KMS-11 (cell line): ENCODE data around the gene RALGAPA2.

ENCODE experiments used
- H2AFZ ChIP-seq: fragments of 200-600 bp; sonication (generic); 2 replicates; pipeline ENCODE4 v1.6.1; 2016; ENCODE audit warnings: antibody characterized with exemption, mixed run types, low read depth
- H3K27ac ChIP-seq: fragments of 200-600 bp; sonication (generic); 2 replicates; pipeline ENCODE4 v1.6.1; 2016; ENCODE audit warnings: mild to moderate bottlenecking, mixed run types
- H3K27me3 ChIP-seq: fragments of 200-600 bp; sonication (generic); 2 replicates; pipeline ENCODE4 v1.6.1; 2017; ENCODE audit warnings: mild to moderate bottlenecking, low read depth, mixed run types, moderate library complexity; ENCODE audit not compliant: insufficient read depth
- H3K36me3 ChIP-seq: fragments of 200-600 bp; sonication (generic); 2 replicates; pipeline ENCODE4 v1.6.1; 2017; ENCODE audit warnings: mild to moderate bottlenecking, mixed run types; ENCODE audit not compliant: insufficient read depth
- H3K4me1 ChIP-seq: fragments of 200-600 bp; sonication (generic); 2 replicates; pipeline ENCODE4 v1.6.1; 2016; ENCODE audit warnings: mild to moderate bottlenecking, low read depth, mixed run types; ENCODE audit not compliant: poor library complexity, severe bottlenecking
- H3K4me2 ChIP-seq: fragments of 200-600 bp; sonication (generic); 2 replicates; pipeline ENCODE4 v1.7.0; 2016; ENCODE audit warnings: mild to moderate bottlenecking, mixed run types
- H3K4me3 ChIP-seq: fragments of 200-600 bp; sonication (generic); IDR thresholded peaks from 2 replicates; pipeline ENCODE4 v1.6.1; 2017; ENCODE audit warnings: low read depth, low read length, mixed read lengths; ENCODE audit not compliant: insufficient read depth
- H3K79me2 ChIP-seq: fragments of 200-600 bp; sonication (generic); 2 replicates; pipeline ENCODE4 v1.6.1; 2016; ENCODE audit warnings: low read depth, mixed run types; ENCODE audit not compliant: insufficient read depth
- H3K9ac ChIP-seq: fragments of 200-600 bp; sonication (generic); 2 replicates; pipeline ENCODE4 v1.6.1; 2016; ENCODE audit warnings: mild to moderate bottlenecking, mixed run types
- H4K20me1 ChIP-seq: fragments of 200-600 bp; sonication (generic); 2 replicates; pipeline ENCODE4 v1.6.1; 2016; ENCODE audit warnings: mild to moderate bottlenecking, mixed run types; ENCODE audit not compliant: insufficient read depth
- TF ChIP-seq, protein P1 (sequence below): fragments of 200-600 bp; sonication (generic); conservative IDR thresholded peaks from 2 replicates; pipeline ENCODE4 v1.6.1; 2017; ENCODE audit warnings: low read depth, mild to moderate bottlenecking, antibody characterized with exemption, low read length, moderate library complexity, mixed read lengths

RALGAPA2 gene

DNA sequence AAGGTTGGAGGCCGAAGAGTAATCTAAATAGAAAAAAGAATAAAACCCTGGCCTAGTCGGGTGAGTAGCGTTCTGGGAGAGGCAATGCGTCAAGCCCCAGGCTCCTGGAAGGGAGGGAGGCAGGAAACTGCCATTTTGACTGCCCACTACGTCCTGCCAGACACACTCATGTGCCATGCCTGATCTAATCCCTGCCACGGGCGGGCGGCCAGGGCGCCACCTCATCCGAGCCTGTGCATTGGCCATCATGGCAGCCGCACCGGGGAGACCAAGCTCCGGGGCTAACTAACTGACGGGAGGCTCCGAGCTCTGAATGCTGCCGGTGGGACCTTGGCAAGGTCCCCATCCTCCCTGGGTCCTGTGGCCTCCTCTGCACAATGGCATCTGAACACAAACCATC lies 275.8 kb downstream of the RALGAPA2 start:
- TF ChIP-seq, protein P1, sequence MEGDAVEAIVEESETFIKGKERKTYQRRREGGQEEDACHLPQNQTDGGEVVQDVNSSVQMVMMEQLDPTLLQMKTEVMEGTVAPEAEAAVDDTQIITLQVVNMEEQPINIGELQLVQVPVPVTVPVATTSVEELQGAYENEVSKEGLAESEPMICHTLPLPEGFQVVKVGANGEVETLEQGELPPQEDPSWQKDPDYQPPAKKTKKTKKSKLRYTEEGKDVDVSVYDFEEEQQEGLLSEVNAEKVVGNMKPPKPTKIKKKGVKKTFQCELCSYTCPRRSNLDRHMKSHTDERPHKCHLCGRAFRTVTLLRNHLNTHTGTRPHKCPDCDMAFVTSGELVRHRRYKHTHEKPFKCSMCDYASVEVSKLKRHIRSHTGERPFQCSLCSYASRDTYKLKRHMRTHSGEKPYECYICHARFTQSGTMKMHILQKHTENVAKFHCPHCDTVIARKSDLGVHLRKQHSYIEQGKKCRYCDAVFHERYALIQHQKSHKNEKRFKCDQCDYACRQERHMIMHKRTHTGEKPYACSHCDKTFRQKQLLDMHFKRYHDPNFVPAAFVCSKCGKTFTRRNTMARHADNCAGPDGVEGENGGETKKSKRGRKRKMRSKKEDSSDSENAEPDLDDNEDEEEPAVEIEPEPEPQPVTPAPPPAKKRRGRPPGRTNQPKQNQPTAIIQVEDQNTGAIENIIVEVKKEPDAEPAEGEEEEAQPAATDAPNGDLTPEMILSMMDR: no peak
- Histone ChIP-seq H3K4me3 (no peak overlapping the region), H3K4me2 (no peak overlapping the region), H2AFZ (no peak overlapping the region), H4K20me1 (no peaks in the 10 kb centered on the region), H3K4me1 (no peaks in the 10 kb centered on the region), H3K27me3 (no peaks in the 10 kb centered on the region), H3K79me2 (no peaks in the 10 kb centered on the region), H3K9ac (no peak overlapping the region), H3K36me3 (no peaks in the 10 kb centered on the region), H3K27ac (no peak overlapping the region)

- Histone ChIP-seq H3K9ac (no peak overlapping the region), H3K27ac (no peak overlapping the region), H3K79me2 (no peaks in the 10 kb centered on the region), H4K20me1 (no peaks in the 10 kb centered on the region), H3K27me3 (no peaks in the 10 kb centered on the region), H3K4me2 (no peak overlapping the region), H2AFZ (no peak overlapping the region), H3K4me1 (no peaks in the 10 kb centered on the region), H3K4me3 (no peak overlapping the region), H3K36me3 (no peaks in the 10 kb centered on the region)
- TF ChIP-seq, protein P1: no peak
These were observed 277.0 kb downstream of the RALGAPA2 start for GRCh38 chr20:20435453-20435852.

DNA sequence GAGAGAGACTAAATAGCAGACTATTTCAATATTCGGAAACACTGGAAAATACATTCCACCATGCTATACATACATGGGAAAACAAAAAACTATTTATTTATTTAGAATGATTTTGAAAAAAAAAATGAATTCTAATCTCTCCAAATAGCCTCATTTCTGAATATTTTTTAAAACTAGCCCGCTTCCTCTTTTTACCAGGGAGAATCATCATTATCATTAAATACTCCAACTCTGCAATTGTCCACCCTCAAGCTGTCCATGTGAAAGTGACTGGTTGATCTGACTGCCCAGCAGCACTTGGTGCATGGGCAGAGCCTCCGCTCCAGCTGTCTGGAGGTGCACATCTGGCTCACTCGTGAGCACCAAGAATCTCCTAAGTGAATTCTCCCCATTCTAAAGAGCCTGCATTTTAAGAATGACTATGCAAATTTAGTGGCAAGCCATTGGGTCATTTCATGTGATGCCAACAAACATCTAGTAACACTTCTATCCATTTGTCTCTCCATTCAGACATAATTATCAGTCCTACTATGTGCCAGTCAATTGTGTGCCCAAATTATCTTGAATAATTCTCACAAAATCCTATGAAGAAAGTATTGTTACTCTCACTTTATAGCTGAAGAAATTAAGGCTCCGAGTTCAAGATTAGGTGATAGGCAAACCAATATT lies 279.7 kb downstream of the RALGAPA2 start:
- Histone ChIP-seq H3K4me3 (no peak overlapping the region), H3K9ac (no peak overlapping the region), H2AFZ (no peak overlapping the region), H3K79me2 (no peaks in the 10 kb centered on the region), H3K27ac (no peak overlapping the region), H4K20me1 (no peaks in the 10 kb centered on the region), H3K36me3 (no peaks in the 10 kb centered on the region), H3K4me2 (no peak overlapping the region), H3K4me1 (no peaks in the 10 kb centered on the region), H3K27me3 (no peaks in the 10 kb centered on the region)
- TF ChIP-seq, protein P1: no peak

DNA sequence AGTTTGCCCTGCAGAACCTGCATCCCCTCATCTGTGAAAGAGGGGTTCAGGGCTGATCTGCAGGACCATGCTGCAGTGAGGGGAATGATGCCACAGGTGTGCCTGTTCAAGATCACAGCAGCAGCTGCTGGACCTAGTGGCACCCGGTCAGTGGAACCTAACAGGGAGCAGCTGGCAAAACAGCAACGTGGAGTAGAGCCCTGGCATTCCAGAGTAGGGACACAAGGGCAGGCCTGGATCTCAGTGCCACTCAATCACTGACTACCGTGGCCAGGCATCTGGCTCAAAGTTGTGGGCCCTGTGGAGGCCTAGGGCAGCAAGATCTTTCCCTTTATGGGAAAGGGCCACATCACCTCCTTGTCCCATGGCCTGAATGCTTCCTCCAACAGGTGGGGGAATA lies 282.4 kb downstream of the RALGAPA2 start:
- no peaks in the 10 kb centered on the region for H3K36me3 ChIP-seq
- no peak overlapping the region for H3K4me3 ChIP-seq
- TF ChIP-seq, protein P1: no peak
- H3K27me3 ChIP-seq: no peaks in the 10 kb centered on the region
- no peak overlapping the region for H2AFZ ChIP-seq
- H4K20me1 ChIP-seq: no peaks in the 10 kb centered on the region
- H3K27ac ChIP-seq: no peak overlapping the region
- H3K4me1 ChIP-seq: no peaks in the 10 kb centered on the region
- H3K79me2 ChIP-seq: no peaks in the 10 kb centered on the region
- no peak overlapping the region for H3K4me2 ChIP-seq
- H3K9ac ChIP-seq: no peak overlapping the region
